ENCODE measurements around the gene SLC44A3. TPM values are rescaled to one million over a fixed set of nuclear protein-coding genes. Genes with fewer than 3 reads are reported as not detected.

SLC44A3 gene
- total and polyA plus RNA-seq, 2 of the 8 experiments (the other 6 are each of a cell fraction or from before 2014, with no cell fraction given), result 4.2 to 5.0 TPM

- Histone ChIP-seq H3K18ac (ENCODE audit: extremely low read depth, low read length) (no peak overlapping the region), H3K23me2 (ENCODE audit: low read depth, low read length) (peaks cover 8% of the 10 kb centered on the region; the same call in 1 of the 2 replicates), H2BK20ac (ENCODE audit: low read length) (no peak overlapping the region), H3K9me3 (ENCODE audit: insufficient read depth in 2 of 2, low read depth in 1 of 2, low read length in 1 of 2) (peaks cover 6 to 9% of the 10 kb centered on the region in 2 experiments; a peak in 2 of 4 replicates), H3K4ac (replicated peaks; ENCODE audit: insufficient read length, low read depth, low read length) (no peak overlapping the region), H3K79me1 (ENCODE audit: low read depth, low read length) (no peaks in the 10 kb centered on the region), H3K36me3 (ENCODE audit: control insufficient read depth in 2 of 4, insufficient read depth in 4 of 4, low read length in 3 of 4) (peaks cover 0 to 3% (median 0%) of the 10 kb centered on the region in 4 experiments; a peak in 2 of 8 replicates), H3K27me3 (replicated peaks in 1 of 4; ENCODE audit: control insufficient read depth in 3 of 4, extremely low read depth in 1 of 4, insufficient read depth in 3 of 4, low read length in 3 of 4) (peaks cover 0 to 6% (median 2%) of the 10 kb centered on the region in 4 experiments; a peak in 1 of 7 replicates), H3K4me2 (ENCODE audit: insufficient read depth in 1 of 2, low read depth in 2 of 2, low read length in 2 of 2) (no peak overlapping the region), H3K4me1 (replicated peaks in 1 of 4; ENCODE audit: control insufficient read depth in 3 of 4, insufficient read depth in 4 of 4, low read length in 3 of 4) (peaks cover 2 to 9% (median 6%) of the 10 kb centered on the region in 4 experiments; a peak in 6 of 7 replicates), H3K4me3 (ENCODE audit: extremely low read depth in 1 of 4, insufficient read depth in 2 of 4, low read depth in 3 of 4, low read length in 4 of 4) (no peak overlapping the region), H3K14ac (ENCODE audit: insufficient read length) (no peak overlapping the region), H2BK12ac (ENCODE audit: low read depth, low read length) (no peak overlapping the region), H2AFZ (ENCODE audit: low read length) (no peak overlapping the region), H3K27ac (ENCODE audit: low read depth, low read length) (no peak overlapping the region), H3K79me2 (ENCODE audit: control insufficient read depth in 1 of 2, insufficient read depth in 2 of 2, low read length in 2 of 2) (no peaks in the 10 kb centered on the region), H3K56ac (replicated peaks; ENCODE audit: insufficient read length, low read depth, low read length) (no peak overlapping the region), H4K20me1 (replicated peaks in 1 of 2; ENCODE audit: control insufficient read depth in 1 of 2, insufficient read depth in 2 of 2, low read length in 2 of 2) (no peaks in the 10 kb centered on the region), H2AK5ac (ENCODE audit: low read depth, low read length) (no peak overlapping the region), H4K8ac (ENCODE audit: extremely low read depth, insufficient read depth, low read length) (no peak overlapping the region), H3K23ac (ENCODE audit: insufficient read length) (no peak overlapping the region), H4K91ac (replicated peaks; ENCODE audit: insufficient read length, low read length) (no peak overlapping the region), H4K5ac (ENCODE audit: insufficient read length, low read depth, low read length) (no peak overlapping the region), H2BK5ac (ENCODE audit: low read depth, low read length) (no peak overlapping the region), H3K9ac (replicated peaks in 1 of 4; ENCODE audit: extremely low read depth in 1 of 4, low read depth in 3 of 4, low read length in 3 of 4) (no peak overlapping the region), H2BK120ac (replicated peaks; ENCODE audit: low read depth, low read length) (no peak overlapping the region), H2BK15ac (ENCODE audit: low read length) (no peak overlapping the region)
- DNase-seq (ENCODE audit: low read depth in 1 of 2, low spot score in 2 of 2), result no peak
- CTCF ChIA-PET (ENCODE audit: partially characterized antibody), result interaction anchor here (1.3 to 3.5 kb wide), 2 partner anchors 12 to 37 kb away, joined by 6 to 20 read pairs; no protein-coding TSS in a partner anchor
- TF ChIP-seq NANOG (IDR thresholded peaks at IDR 0.05; ENCODE audit: insufficient read depth, low read depth, low read length, poor library complexity, severe bottlenecking), result no peak
- TF ChIP-seq SIRT6 (IDR thresholded peaks at IDR 0.05; ENCODE audit: low read length), result no peak
- TF ChIP-seq ASH2L (IDR thresholded peaks at IDR 0.05; ENCODE audit: low read length), result no peak
- TF ChIP-seq, protein P1, sequence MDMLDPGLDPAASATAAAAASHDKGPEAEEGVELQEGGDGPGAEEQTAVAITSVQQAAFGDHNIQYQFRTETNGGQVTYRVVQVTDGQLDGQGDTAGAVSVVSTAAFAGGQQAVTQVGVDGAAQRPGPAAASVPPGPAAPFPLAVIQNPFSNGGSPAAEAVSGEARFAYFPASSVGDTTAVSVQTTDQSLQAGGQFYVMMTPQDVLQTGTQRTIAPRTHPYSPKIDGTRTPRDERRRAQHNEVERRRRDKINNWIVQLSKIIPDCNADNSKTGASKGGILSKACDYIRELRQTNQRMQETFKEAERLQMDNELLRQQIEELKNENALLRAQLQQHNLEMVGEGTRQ (IDR thresholded peaks at IDR 0.05; ENCODE audit: low read length), result no peak
- no peak for TF ChIP-seq MAFK (IDR thresholded peaks at IDR 0.05; ENCODE audit: low read depth, low read length)
- TF ChIP-seq NRF1 (IDR thresholded peaks at IDR 0.05; ENCODE audit: low read depth, low read length), result no peak
- TF ChIP-seq RFX5 (IDR thresholded peaks at IDR 0.05; ENCODE audit: borderline replicate concordance, low read depth, low read length), result no peak
- TF ChIP-seq TCF12 (IDR thresholded peaks at IDR 0.05; ENCODE audit: low read depth, low read length), result no peak
- TF ChIP-seq RBBP5 (IDR thresholded peaks at IDR 0.05; ENCODE audit: borderline replicate concordance, low read depth, low read length), result no peak
- no peak for TF ChIP-seq POU5F1 (IDR thresholded peaks at IDR 0.05; ENCODE audit: low read depth, low read length)
- no peak for TF ChIP-seq FOSL1 (IDR thresholded peaks at IDR 0.05; ENCODE audit: insufficient read depth, low read depth, low read length)
- FAIRE-seq, result no peak
- POLR2A ChIA-PET (ENCODE audit: partially characterized antibody), result interaction anchor here (1.2 kb wide), 1 partner anchor 19 kb away, joined by 3 read pairs; no protein-coding TSS in a partner anchor
- 84% methylated on average over 2 of the region's 2 CpGs; no CpG with 5 or more reads in 1 of the 2 experiments for WGBS, 2 experiments (ENCODE audit: extremely low coverage in 1 of 2, insufficient coverage in 1 of 2, insufficient read length in 1 of 2, insufficient replicate concordance in 2 of 2, low coverage in 1 of 2, low lambda C conversion rate in 2 of 2, missing lambda C conversion rate in 1 of 2)
These were observed 2.4 kb upstream of the SLC44A3 start for GRCh38 chr1:94817712-94818111.

All from H1 (cell line).